AG04449 (cell line): ENCODE data around the gene DNAJB7.
"Not testable (repeated sequence)": the region's sequence is repeated elsewhere in the genome, so short reads cannot be mapped to it uniquely, and the experiment has no call there.

ENCODE experiments used
- CTCF ChIA-PET: fragments of 350-600 bp; formaldehyde crosslinking; extraction: SDS; loops from one replicate; lab custom pipeline; 2021; ENCODE audit warnings: antibody characterized with exemption; lab: Yijun Ruan, JAX
- POLR2A ChIA-PET: fragments of 400-600, 350-600 bp; formaldehyde crosslinking; extraction: SDS; loops from one replicate; lab custom pipeline; 2020; ENCODE audit warnings: antibody characterized with exemption, inconsistent platforms; lab: Yijun Ruan, JAX
- DNase-seq: peaks from one replicate; pipeline ENCODE4 v3.0.0-alpha.2; 2010; ENCODE audit warnings: low read depth, low spot score
- H3K4me3 ChIP-seq: 2 replicates; pipeline ENCODE4 v1.5.1; 2011; ENCODE audit warnings: low read depth, mild to moderate bottlenecking, control low read depth, low read length
- CTCF ChIP-seq: IDR thresholded peaks from one replicate; pipeline ENCODE4 v1.5.1; 2011; ENCODE audit warnings: mild to moderate bottlenecking, moderate library complexity, low read length, control low read depth, inconsistent platforms; ENCODE audit not compliant: insufficient read depth; ENCODE audit errors: missing control alignments

The DNAJB7 gene

DNA sequence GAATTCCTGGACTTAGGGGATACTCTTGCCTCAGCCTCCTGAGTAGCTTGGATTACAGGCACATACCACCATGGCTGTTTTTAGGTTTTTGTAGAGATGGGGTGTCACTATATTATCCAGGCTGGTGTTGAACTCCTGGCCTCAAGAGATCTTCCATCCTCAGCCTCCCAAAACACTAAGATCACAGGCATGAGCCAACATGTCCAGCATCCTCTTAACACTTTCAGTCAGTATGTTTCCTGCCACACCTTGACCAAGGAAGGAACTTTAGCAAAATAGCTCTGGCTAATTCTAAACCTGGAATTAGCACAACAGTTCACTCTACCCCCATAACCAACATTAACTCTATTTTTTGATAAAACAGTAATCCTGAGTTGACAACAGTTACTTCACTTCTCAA, 27.2 kb upstream of the DNAJB7 start:
- ChIA-PET POLR2A (no interaction called here), CTCF (interaction anchor here (2.1 kb wide), 1 partner anchor 10 kb away, joined by 14 read pairs; no protein-coding TSS in a partner anchor)
- TF ChIP-seq CTCF = no peak
- no peak overlapping the region for H3K4me3 ChIP-seq
- no peak for DNase-seq

- no peak for TF ChIP-seq CTCF
- H3K4me3 ChIP-seq = no peak overlapping the region
- DNase-seq = no peak
- ChIA-PET POLR2A (no interaction called here), CTCF (interaction anchor here (0.7 to 1.4 kb wide), 2 partner anchors 15 to 20 kb away, joined by 3 to 4 read pairs; no protein-coding TSS in a partner anchor)
Measured at GRCh38 chr22:40878922-40879321, 17.0 kb upstream of the DNAJB7 start.

- DNase-seq = no peak
- H3K4me3 ChIP-seq = no peak overlapping the region
- CTCF ChIA-PET = interaction anchor here (1.8 to 1.9 kb wide), 2 partner anchors 21 to 22 kb away, joined by 7 to 12 read pairs; partner anchors contain the start of genes ST13 and XPNPEP3
- POLR2A ChIA-PET = interaction anchor here (0.7 kb wide), 1 partner anchor 8 kb away, joined by 3 read pairs; no protein-coding TSS in a partner anchor
- TF ChIP-seq CTCF = no peak
Measured at GRCh38 chr22:40877488-40877887, 15.6 kb upstream of the DNAJB7 start.

GRCh38 chr22:40876907-40877306, 15.0 kb upstream of the DNAJB7 start:
- POLR2A ChIA-PET = interaction anchor here (1.4 kb wide), 1 partner anchor 20 kb away, joined by 6 read pairs; the partner anchor contains the start of gene XPNPEP3

DNA sequence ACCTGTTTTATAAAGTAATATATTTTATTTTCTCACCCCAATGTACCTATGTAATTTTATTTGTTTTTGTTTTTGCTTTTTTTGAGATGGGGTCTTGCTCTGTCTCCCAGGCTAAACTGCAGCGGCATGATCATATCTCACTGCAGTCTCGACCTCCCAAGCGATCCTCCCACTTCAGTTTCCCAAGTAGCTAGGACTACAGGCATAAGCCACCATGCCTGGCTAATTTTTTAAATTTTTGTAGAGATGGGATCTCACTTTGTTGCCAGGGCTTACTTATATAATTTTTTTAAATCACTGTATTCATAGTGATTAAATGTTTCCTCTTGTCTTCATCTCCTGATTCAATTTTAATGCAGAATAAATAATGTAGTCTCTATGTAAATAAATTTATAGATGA, 13.2 kb upstream of the DNAJB7 start:
- H3K4me3 ChIP-seq = no peak overlapping the region
- no peak for DNase-seq
- POLR2A ChIA-PET = no interaction called here
- no peak for TF ChIP-seq CTCF
- CTCF ChIA-PET = interaction anchor here (1.7 kb wide), 1 partner anchor 24 kb away, joined by 6 read pairs; no protein-coding TSS in a partner anchor

More at GRCh38 chr22:40876907-40877306, 15.0 kb upstream of the DNAJB7 start:
- TF ChIP-seq CTCF = no peak
- no peak for DNase-seq
- CTCF ChIA-PET = interaction anchor here (1.8 to 1.9 kb wide), 2 partner anchors 20 to 23 kb away, joined by 7 to 12 read pairs; partner anchors contain the start of genes ST13 and XPNPEP3
- no peak overlapping the region for H3K4me3 ChIP-seq

DNA sequence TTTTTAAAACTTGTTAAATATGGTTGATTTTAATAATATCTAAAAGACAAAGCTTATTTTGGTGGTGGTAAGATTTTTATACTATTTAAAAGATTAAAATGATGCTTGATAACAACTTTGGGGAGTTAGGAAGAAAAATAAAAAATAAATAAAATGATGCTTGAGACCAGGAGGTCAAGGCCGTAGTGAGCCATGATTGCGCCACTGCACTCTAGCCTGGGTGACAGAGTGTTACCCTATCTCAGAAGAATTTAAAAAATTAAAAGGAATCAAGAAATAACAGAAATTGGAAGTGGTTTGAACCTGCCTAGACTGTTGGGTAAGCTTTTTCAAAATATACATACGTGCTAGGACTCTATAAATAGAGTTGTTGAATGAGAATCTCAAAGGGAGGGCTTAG, 12.1 kb upstream of the DNAJB7 start:
- POLR2A ChIA-PET = no interaction called here
- H3K4me3 ChIP-seq = no peak overlapping the region
- TF ChIP-seq CTCF = no peak
- CTCF ChIA-PET = interaction anchor here (0.6 to 1.7 kb wide), 4 partner anchors 10 to 44 kb away, joined by 3 to 6 read pairs (median 4); no protein-coding TSS in a partner anchor
- no peak for DNase-seq

GRCh38 chr22:40868379-40868778, 6.5 kb upstream of the DNAJB7 start:
- CTCF ChIA-PET = interaction anchor here (2.2 to 2.7 kb wide), 2 partner anchors 10 to 185 kb away, joined by 4 to 14 read pairs; partner anchors contain the start of gene XPNPEP3
- H3K4me3 ChIP-seq, DNase-seq, POLR2A ChIA-PET: not testable (repeated sequence)
